Astrocyte (in vitro differentiated cells and primary cell): ENCODE results near the gene APBA2. TPM values are rescaled to one million over a fixed set of nuclear protein-coding genes. Genes with fewer than 3 reads are reported as not detected.
"Not testable (repeated sequence)": the region's sequence is repeated elsewhere in the genome, so short reads cannot be mapped to it uniquely, and the experiment has no call there.

Source experiments
- DNase-seq: peaks from one replicate; pipeline ENCODE4 v3.0.0-alpha.2; 2010; ENCODE audit warnings: low read depth
- FAIRE-seq: peaks from 2 replicates; lab custom pipeline; 2011; peaks lifted over from hg19 to GRCh38; lab: Jason Lieb, UNC
- H2AFZ ChIP-seq: 2 replicates; pipeline ENCODE4 v1.6.0; 2012; ENCODE audit warnings: low read depth, low read length, inconsistent platforms
- H3K27ac ChIP-seq: 2 replicates; pipeline ENCODE4 v1.5.1; 2011; ENCODE audit warnings: low read depth, low read length, inconsistent platforms
- H3K27me3 ChIP-seq: 2 replicates; pipeline ENCODE4 v1.6.0; 2011; ENCODE audit warnings: low read length, inconsistent platforms; ENCODE audit not compliant: insufficient read depth
- H3K36me3 ChIP-seq: 2 replicates; pipeline ENCODE4 v1.5.1; 2011; ENCODE audit warnings: low read length, inconsistent platforms; ENCODE audit not compliant: insufficient read depth
- H3K4me1 ChIP-seq: 2 replicates; pipeline ENCODE4 v1.5.1; 2011; ENCODE audit warnings: low read length, inconsistent platforms; ENCODE audit not compliant: insufficient read depth
- H3K4me2 ChIP-seq: 2 replicates; pipeline ENCODE4 v1.6.0; 2012; ENCODE audit warnings: low read length, inconsistent platforms
- H3K4me3 ChIP-seq: 2 replicates; pipeline ENCODE4 v1.5.1; 2011; ENCODE audit warnings: low read depth, mild to moderate bottlenecking, low read length, inconsistent platforms; ENCODE audit not compliant: insufficient read depth
- H3K79me2 ChIP-seq: 2 replicates; pipeline ENCODE4 v1.6.0; 2012; ENCODE audit warnings: mild to moderate bottlenecking, low read length, inconsistent platforms; ENCODE audit not compliant: insufficient read depth
- H3K9ac ChIP-seq: 2 replicates; pipeline ENCODE4 v1.6.0; 2012; ENCODE audit warnings: mild to moderate bottlenecking, low read length, inconsistent platforms
- H3K9me3 ChIP-seq: 2 replicates; pipeline ENCODE4 v1.5.1; 2012; ENCODE audit warnings: low read depth, mild to moderate bottlenecking, low read length, inconsistent platforms; ENCODE audit not compliant: insufficient read depth
- H4K20me1 ChIP-seq: 2 replicates; pipeline ENCODE4 v1.6.0; 2012; ENCODE audit warnings: low read length, inconsistent platforms; ENCODE audit not compliant: insufficient read depth
- H3K27ac Mint-ChIP-seq: one replicate; pipeline ENCODE4 v1.8.0; 2021; ENCODE audit warnings: mild to moderate bottlenecking, mixed read lengths; ENCODE audit not compliant: unreplicated experiment
- H3K27me3 Mint-ChIP-seq: one replicate; pipeline ENCODE4 v1.8.0; 2021; ENCODE audit warnings: low read depth, mixed read lengths; ENCODE audit not compliant: unreplicated experiment
- H3K36me3 Mint-ChIP-seq: one replicate; pipeline ENCODE4 v1.8.0; 2021; ENCODE audit warnings: low read depth, mixed read lengths; ENCODE audit not compliant: unreplicated experiment
- H3K4me1 Mint-ChIP-seq: one replicate; pipeline ENCODE4 v1.8.0; 2021; ENCODE audit warnings: low read depth, mixed read lengths; ENCODE audit not compliant: unreplicated experiment
- H3K4me3 Mint-ChIP-seq: one replicate; pipeline ENCODE4 v1.8.0; 2021; ENCODE audit warnings: mild to moderate bottlenecking, moderate library complexity, mixed read lengths; ENCODE audit not compliant: unreplicated experiment
- H3K9me3 Mint-ChIP-seq: one replicate; pipeline ENCODE4 v1.8.0; 2021; ENCODE audit warnings: mild to moderate bottlenecking, mixed read lengths; ENCODE audit not compliant: unreplicated experiment
- CTCF ChIP-seq: IDR thresholded peaks from 2 replicates; pipeline ENCODE4 v1.5.1; 2011; ENCODE audit warnings: low read depth, mild to moderate bottlenecking, inconsistent platforms, low read length, moderate library complexity; ENCODE audit not compliant: insufficient read depth
- EZH2 ChIP-seq: IDR thresholded peaks from 2 replicates; pipeline ENCODE4 v1.6.1; 2012; ENCODE audit warnings: mild to moderate bottlenecking, low read length, inconsistent platforms; ENCODE audit not compliant: insufficient read depth
- total RNA-seq: library from RNA; stranded (reverse); gene quantifications from 2 replicates; pipeline ENCODE4 v1.2.1, GENCODE V29; 2021

The APBA2 gene
- total RNA-seq, 1 donor from 2014 or later = 15.2 TPM

DNA sequence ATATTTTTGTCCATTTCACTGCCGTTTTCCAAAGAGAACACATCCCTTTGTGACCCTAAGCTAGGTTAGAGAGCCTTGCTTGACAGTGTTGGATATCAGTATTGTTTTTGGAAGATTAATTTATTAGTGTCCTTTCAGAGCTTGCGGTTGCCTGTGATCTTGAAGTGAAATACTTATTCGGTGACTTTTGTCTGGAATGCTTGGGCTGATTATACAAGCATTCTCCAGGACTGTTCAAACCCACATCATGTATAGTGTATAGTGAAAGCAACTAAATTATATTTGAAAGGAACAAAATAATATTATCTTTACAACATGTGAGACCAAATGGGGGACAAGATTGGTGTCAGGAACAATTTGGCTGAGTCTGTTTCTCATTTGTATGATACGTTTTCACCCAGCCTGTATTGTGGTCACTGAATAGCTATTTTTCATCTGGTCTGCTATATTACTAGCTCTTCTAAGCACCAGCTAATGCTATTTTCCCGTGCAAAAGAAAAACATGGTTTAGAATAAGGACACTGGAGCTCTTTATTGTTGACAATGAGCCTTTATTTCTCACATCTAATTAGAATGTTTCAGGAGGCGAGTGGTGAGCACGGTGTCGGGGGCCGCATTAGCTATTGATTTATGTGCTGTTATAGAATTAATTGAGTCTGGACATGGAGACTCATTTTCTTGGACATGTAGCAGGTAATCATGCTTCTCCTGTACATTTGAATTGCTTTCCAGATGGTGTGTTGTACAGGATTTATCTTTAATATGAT is 158.1 kb downstream of the APBA2 start:
- Histone ChIP-seq H3K4me2 (peak overlapping the region; percentile 79), H2AFZ (no peak overlapping the region)
- H3K4me1 Mint-ChIP-seq = peaks cover 34% of the 10 kb centered on the region

DNA sequence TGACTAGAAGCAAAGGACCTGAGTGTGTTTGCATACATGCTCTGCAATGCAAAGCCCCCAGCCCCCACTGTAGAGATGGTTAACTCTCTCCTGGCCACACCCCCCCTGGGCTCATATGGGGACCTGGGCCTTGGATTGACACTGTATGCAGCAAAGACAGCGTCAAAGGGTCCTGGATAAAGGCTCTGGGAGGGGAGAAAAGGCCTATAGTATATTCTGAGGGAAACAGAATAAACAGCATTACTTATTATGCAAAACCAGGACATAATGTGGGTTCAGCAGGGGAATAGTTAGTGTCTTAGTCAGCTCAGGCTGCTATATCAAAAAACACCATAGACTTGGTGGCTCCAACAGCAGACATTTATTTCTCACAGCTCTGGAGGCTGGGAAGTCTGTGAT is 158.7 kb downstream of the APBA2 start:
- Histone ChIP-seq H3K9ac (peak overlapping the region; percentile 39), H4K20me1 (peaks cover 8% of the 10 kb centered on the region), H3K27me3 (no peaks in the 10 kb centered on the region), H3K9me3 (no peaks in the 10 kb centered on the region), H3K4me1 (peaks cover 42% of the 10 kb centered on the region), H3K79me2 (no peaks in the 10 kb centered on the region), H3K4me3 (peak overlapping the region; percentile 15), H3K4me2 (peak overlapping the region; percentile 79), H3K36me3 (no peaks in the 10 kb centered on the region), H3K27ac (peak overlapping the region; percentile 73), H2AFZ (no peak overlapping the region)
- no peak overlapping the region for H3K4me3 Mint-ChIP-seq
- FAIRE-seq = no peak
- TF ChIP-seq CTCF (no peak), EZH2 (no peak)
- H3K27ac Mint-ChIP-seq = peak overlapping the region; percentile 47
- DNase-seq = peak; percentile 73
- peaks cover 32% of the 10 kb centered on the region for H3K4me1 Mint-ChIP-seq
- no peaks in the 10 kb centered on the region for H3K27me3 Mint-ChIP-seq
- no peaks in the 10 kb centered on the region for H3K36me3 Mint-ChIP-seq
- H3K9me3 Mint-ChIP-seq = no peaks in the 10 kb centered on the region

More for the DNA sequence above, 158.1 kb downstream of the APBA2 start:
- TF ChIP-seq EZH2 (no peak), CTCF (no peak)
- Mint-ChIP-seq H3K27me3 (no peaks in the 10 kb centered on the region), H3K36me3 (no peaks in the 10 kb centered on the region), H3K27ac (no peak overlapping the region), H3K4me3 (no peak overlapping the region), H3K9me3 (no peaks in the 10 kb centered on the region)
- Histone ChIP-seq H3K4me1 (peaks cover 45% of the 10 kb centered on the region), H3K4me3 (peak overlapping the region; percentile 15), H3K36me3 (no peaks in the 10 kb centered on the region), H3K9me3 (no peaks in the 10 kb centered on the region), H4K20me1 (peaks cover 8% of the 10 kb centered on the region), H3K27me3 (no peaks in the 10 kb centered on the region), H3K79me2 (no peaks in the 10 kb centered on the region), H3K9ac (peak overlapping the region; percentile 39), H3K27ac (peak overlapping the region; percentile 73)
- peak; percentile 90 for DNase-seq
- no peak for FAIRE-seq

DNA sequence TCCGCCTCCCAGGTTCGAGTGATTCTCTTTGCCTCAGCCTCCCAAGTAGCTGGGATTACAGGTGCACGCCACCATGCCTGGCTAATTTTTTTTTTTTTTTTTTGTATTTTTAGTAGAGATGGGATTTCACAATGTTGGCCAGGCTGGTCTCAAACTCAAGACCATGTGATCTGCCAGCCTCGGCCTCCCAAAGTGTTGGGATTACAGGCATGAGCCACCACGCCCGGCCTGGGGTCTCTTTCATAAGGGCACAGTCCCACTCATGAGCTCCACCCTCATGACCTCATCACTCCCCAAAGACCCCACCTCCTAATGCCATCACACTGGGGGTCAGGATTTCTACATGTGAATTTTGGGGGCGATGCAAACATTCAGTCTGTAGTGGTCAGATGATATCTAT is 159.4 kb downstream of the APBA2 start:
- H3K36me3 Mint-ChIP-seq, H3K9ac ChIP-seq, H3K4me3 ChIP-seq, H3K79me2 ChIP-seq, H3K9me3 ChIP-seq, H3K27me3 Mint-ChIP-seq, H3K27ac ChIP-seq, H4K20me1 ChIP-seq, H3K36me3 ChIP-seq, H2AFZ ChIP-seq, H3K9me3 Mint-ChIP-seq, FAIRE-seq, H3K27me3 ChIP-seq, DNase-seq, H3K4me3 Mint-ChIP-seq: not testable (repeated sequence)
- Histone ChIP-seq H3K4me1 (peaks cover 36% of the 10 kb centered on the region), H3K4me2 (peak overlapping the region; percentile 79)
- H3K4me1 Mint-ChIP-seq = peaks cover 32% of the 10 kb centered on the region
- H3K27ac Mint-ChIP-seq = peak overlapping the region; percentile 47
